Epithelial cell of proximal tubule (primary cell): Measurements from ENCODE around the gene CD74. TPM values are rescaled to one million over a fixed set of nuclear protein-coding genes. Genes with fewer than 3 reads are reported as not detected.

Source experiments
- DNase-seq: peaks from one replicate; pipeline ENCODE4 v3.0.0-alpha.2; 2011; ENCODE audit warnings: low read depth
- H3K4me3 ChIP-seq: 2 replicates; pipeline ENCODE4 v1.5.1; 2011; ENCODE audit warnings: low read depth, mild to moderate bottlenecking, low read length
- total RNA-seq: library from RNA; depleted of rRNA; stranded (reverse); fragments of >200 nt; gene quantifications from 2 replicates; pipeline ENCODE4 v1.2.3, GENCODE V29; 2015
- TF ChIP-seq, protein P1 (sequence below): conservative IDR thresholded peaks from 2 replicates; pipeline ENCODE4 v1.5.1; 2012; ENCODE audit warnings: low read depth, mild to moderate bottlenecking, low read length

CD74 gene
- total RNA-seq, 1 donor from 2014 or later: 54.4 TPM

DNA sequence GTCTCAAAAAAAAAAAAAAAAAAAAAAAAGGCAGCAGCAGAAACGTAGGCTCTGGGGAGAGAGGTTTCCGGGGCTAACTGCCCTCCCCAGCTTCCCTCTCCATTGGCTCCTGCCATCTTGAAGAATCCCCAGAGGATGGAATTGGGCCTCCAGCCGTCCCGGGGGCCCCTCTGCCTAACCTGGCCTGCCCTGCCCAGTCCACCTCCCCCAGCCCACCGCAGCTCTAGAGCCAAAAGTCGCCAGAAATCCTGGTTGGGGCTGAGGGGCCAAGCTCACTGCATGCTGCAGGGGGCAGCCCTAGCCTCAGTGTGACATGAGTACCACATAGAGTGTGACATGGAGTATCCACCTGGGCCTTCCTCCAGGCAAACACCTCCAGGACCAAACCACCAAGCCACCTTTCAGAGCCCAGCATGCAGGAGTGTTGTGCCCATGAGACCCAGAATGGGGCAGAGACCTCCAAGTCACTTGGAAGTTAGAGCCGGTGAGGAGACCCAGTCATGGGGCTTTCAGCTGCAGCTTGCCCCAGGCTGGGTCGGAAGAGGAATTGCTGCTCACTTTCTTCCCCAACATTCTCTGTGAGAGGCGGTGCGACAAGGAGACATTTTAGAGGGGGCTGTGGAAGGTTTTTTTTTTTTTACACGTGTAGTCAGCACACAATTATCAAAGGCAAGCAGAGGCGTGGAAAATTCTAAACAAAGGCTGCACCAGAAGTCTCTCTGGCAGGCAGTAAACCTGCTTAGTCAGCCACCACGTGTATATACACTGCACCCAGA lies 17.6 kb downstream of the CD74 start:
- no peak overlapping the region for H3K4me3 ChIP-seq
- TF ChIP-seq, protein P1, sequence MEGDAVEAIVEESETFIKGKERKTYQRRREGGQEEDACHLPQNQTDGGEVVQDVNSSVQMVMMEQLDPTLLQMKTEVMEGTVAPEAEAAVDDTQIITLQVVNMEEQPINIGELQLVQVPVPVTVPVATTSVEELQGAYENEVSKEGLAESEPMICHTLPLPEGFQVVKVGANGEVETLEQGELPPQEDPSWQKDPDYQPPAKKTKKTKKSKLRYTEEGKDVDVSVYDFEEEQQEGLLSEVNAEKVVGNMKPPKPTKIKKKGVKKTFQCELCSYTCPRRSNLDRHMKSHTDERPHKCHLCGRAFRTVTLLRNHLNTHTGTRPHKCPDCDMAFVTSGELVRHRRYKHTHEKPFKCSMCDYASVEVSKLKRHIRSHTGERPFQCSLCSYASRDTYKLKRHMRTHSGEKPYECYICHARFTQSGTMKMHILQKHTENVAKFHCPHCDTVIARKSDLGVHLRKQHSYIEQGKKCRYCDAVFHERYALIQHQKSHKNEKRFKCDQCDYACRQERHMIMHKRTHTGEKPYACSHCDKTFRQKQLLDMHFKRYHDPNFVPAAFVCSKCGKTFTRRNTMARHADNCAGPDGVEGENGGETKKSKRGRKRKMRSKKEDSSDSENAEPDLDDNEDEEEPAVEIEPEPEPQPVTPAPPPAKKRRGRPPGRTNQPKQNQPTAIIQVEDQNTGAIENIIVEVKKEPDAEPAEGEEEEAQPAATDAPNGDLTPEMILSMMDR: peak; percentile 14
- DNase-seq: no peak

DNA sequence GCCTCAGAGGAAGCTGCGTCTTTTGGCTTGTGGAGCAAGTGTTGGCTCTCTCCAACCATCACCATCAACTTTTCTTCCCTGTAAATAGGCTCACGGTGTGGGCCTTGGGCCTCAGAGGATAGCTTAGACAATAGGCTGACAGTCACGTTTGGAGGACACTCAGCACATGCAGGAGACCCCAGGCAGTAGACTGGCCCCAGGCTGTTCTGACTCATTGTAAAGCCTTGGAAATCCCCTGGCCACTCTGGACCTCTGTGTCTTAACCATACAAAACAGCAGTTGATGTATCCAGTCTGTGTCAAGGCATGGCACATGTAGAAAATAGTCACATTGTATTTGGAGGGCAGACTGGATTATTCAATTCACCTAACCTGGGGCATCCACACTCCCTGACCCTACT lies 18.6 kb downstream of the CD74 start:
- DNase-seq: no peak
- no peak overlapping the region for H3K4me3 ChIP-seq
- TF ChIP-seq, protein P1: no peak

DNA sequence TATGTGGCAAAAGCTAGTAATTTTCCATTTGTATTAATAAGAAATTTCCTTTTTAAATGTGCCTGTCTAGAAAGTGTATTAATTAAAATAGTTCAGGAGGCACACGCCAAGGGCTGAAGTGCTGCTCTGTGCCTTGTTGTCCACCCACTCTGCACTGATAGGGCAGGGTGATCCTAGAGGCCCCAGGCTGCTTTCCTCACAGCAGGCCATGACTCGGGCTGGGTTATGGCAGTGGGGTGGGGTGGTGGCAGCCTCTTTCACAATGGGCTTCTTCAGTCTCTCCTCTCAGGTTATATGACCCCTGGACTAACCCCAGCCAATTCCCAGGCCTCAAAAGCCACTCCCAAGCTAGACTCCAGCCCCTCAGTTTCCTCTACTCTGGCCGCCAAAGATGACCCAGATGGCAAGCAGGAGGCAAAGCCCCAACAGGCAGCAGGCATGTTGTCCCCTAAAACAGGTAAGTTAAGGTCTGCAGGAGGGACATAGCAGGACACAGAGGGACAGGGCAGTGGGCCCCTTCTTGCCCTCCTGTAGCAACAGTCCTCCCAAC lies 19.5 kb downstream of the CD74 start:
- no peak for DNase-seq
- TF ChIP-seq, protein P1: no peak
- no peak overlapping the region for H3K4me3 ChIP-seq

DNA sequence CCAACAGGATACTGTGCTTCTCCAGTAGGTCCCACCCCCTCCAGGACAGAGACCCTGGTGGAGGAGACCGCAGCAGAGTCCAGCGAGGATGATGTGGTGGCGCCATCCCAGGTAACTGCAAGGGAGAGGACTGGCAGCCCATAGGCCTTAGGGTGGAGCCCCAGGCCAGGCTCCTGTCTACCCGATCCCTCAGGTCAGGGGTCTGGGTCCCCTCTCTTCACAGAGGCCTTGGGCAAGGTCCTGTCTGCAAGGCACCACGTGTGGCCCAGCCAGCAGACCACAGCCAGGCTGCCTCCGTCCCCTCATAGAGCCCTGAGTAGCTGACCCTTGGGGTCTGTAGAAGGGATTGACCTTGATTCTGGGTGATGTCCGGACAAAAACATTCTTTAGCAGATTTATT lies 20.0 kb downstream of the CD74 start:
- TF ChIP-seq, protein P1: no peak
- no peak for DNase-seq
- H3K4me3 ChIP-seq: no peak overlapping the region

DNA sequence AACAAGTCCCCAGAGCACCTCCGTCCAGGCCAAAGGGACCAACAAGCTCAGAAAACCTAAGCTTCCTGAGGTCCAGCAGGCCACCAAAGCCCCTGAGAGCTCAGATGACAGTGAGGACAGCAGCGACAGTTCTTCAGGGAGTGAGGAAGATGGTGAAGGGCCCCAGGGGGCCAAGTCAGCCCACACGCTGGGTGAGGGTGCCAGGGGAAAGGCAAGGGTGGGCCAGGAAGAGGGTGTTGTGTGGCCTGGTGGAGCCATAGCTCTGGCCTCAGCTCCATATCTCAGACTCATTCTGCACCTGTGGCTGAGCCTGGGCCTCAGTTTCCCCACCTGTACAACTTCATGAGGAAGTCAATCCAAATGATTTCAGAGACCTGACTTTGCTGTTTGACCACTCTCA lies 20.7 kb downstream of the CD74 start:
- DNase-seq: no peak
- H3K4me3 ChIP-seq: no peak overlapping the region
- TF ChIP-seq, protein P1: no peak

DNA sequence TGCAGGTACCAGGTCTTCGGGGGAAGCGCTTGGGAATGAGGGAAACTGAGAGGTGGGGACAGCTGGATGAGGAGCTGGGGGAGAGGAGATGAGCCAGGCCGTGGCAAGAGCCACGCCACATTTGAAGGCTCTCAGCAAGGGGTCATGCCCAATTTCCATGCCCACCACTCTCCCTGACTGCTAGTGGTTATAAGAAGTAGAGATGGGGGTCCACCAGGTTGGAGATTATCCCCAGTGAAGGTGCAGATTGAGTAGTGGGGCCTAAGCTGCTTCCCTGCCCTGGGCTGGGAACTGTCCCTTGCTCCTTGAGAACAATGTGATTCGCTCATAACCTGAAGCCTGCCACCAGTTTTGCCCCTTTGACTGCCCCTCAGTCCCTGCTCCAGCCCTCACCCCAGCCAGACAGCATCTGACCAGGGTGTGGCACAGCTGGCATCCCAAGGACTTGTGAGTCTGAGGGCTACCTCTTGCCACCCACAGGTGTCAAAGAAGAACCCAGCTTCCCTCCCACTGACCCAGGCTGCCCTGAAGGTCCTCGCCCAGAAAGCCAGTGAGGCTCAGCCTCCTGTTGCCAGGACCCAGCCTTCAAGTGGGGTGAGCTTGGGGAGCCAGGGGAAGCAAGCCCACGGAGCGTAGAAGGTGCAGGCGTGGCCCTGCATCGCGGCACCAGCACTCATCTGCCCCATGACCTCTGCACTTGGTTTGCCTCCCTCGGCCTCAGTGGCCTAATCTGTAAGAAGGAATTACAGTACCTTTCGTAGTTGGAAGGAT lies 21.5 kb downstream of the CD74 start:
- H3K4me3 ChIP-seq: no peak overlapping the region
- TF ChIP-seq, protein P1: no peak
- no peak for DNase-seq
